Occipital lobe (tissue), 2 donors: ENCODE measurements around the gene FIBCD1. TPM values are rescaled to one million over a fixed set of nuclear protein-coding genes. Genes with fewer than 3 reads are reported as not detected.

Experiments used
- DNase-seq: peaks from one replicate; lab custom pipeline; 2025; lab: John Stamatoyannopoulos, UW
- total RNA-seq: library from RNA; depleted of rRNA; stranded (reverse); fragments of >200 nt; gene quantifications from one replicate; pipeline ENCODE4 v1.2.3, GENCODE V29; 2014

FIBCD1 gene
- total RNA-seq, 1 donor from 2014 or later: 1.4 TPM

- DNase-seq: no peak
Measured at GRCh38 chr9:130936285-130937117, 2.5 kb downstream of the FIBCD1 start.

GRCh38 chr9:130935648-130936271 lies 3.3 kb downstream of the FIBCD1 start:
- DNase-seq: no peak

GRCh38 chr9:130934702-130935647 lies 4.1 kb downstream of the FIBCD1 start:
- no peak for DNase-seq

- no peak for DNase-seq
Measured at GRCh38 chr9:130934246-130934645, 4.8 kb downstream of the FIBCD1 start.

- DNase-seq: no peak
Measured at GRCh38 chr9:130933114-130934046, 5.7 kb downstream of the FIBCD1 start.

GRCh38 chr9:130932255-130933079 lies 6.6 kb downstream of the FIBCD1 start:
- DNase-seq: no peak

- DNase-seq: no peak
Measured at GRCh38 chr9:130931508-130932254, 7.4 kb downstream of the FIBCD1 start.

GRCh38 chr9:130930804-130931349 lies 8.2 kb downstream of the FIBCD1 start:
- no peak for DNase-seq

- no peak for DNase-seq
Measured at GRCh38 chr9:130930132-130930803, 8.8 kb downstream of the FIBCD1 start.

- no peak for DNase-seq
Measured at GRCh38 chr9:130929571-130930038, 9.4 kb downstream of the FIBCD1 start.

GRCh38 chr9:130927995-130928900 lies 10.8 kb downstream of the FIBCD1 start:
- DNase-seq: no peak

- no peak for DNase-seq
Measured at GRCh38 chr9:130927338-130927737, 11.7 kb downstream of the FIBCD1 start.

- no peak for DNase-seq
Measured at GRCh38 chr9:130925050-130925678, 13.9 kb downstream of the FIBCD1 start.

- no peak for DNase-seq
Measured at GRCh38 chr9:130924448-130924788, 14.6 kb downstream of the FIBCD1 start.

- DNase-seq: no peak
Measured at GRCh38 chr9:130923611-130924447, 15.2 kb downstream of the FIBCD1 start.
